IPS DF 6.9 (cell line): ENCODE measurements around the gene TBC1D9.

Experiments used
- DNase-seq: peaks from one replicate; pipeline ENCODE4 v3.0.0-alpha.2; 2013; ENCODE audit warnings: low read depth, low spot score
- H3K27ac ChIP-seq: one replicate; pipeline ENCODE4 v1.5.1; 2013; ENCODE audit warnings: low read length, control low read depth
- H3K27me3 ChIP-seq: 2 replicates; pipeline ENCODE4 v1.6.1; 2013; ENCODE audit warnings: mild to moderate bottlenecking, low read length; ENCODE audit not compliant: control insufficient read depth, insufficient read depth
- H3K36me3 ChIP-seq: 2 replicates; pipeline ENCODE4 v1.6.1; 2013; ENCODE audit warnings: low read length; ENCODE audit not compliant: control insufficient read depth, insufficient read depth
- H3K4me1 ChIP-seq: 2 replicates; pipeline ENCODE4 v1.6.1; 2013; ENCODE audit warnings: low read length; ENCODE audit not compliant: control insufficient read depth, insufficient read depth
- H3K4me3 ChIP-seq: 2 replicates; pipeline ENCODE4 v1.5.1; 2013; ENCODE audit warnings: mild to moderate bottlenecking, low read length
- H3K9me3 ChIP-seq: 2 replicates; pipeline ENCODE4 v1.6.1; 2013; ENCODE audit warnings: low read length, inconsistent platforms; ENCODE audit not compliant: control insufficient read depth, insufficient read depth
- WGBS: extraction: QIAGEN DNeasy Blood & Tissue Kit; methylation state at CpG from one replicate; pipeline ENCODE4 v1.1.7; 2013; ENCODE audit warnings: mixed read lengths, missing lambda C conversion rate; ENCODE audit not compliant: insufficient read length, insufficient coverage; 5-methylcytosine and 5-hydroxymethylcytosine counted together

TBC1D9 gene

GRCh38 chr4:140707325-140707724, 48.9 kb downstream of the TBC1D9 start:
- Histone ChIP-seq H3K27ac (no peak overlapping the region), H3K4me3 (no peak overlapping the region), H3K9me3 (no peaks in the 10 kb centered on the region), H3K4me1 (no peaks in the 10 kb centered on the region), H3K27me3 (no peaks in the 10 kb centered on the region), H3K36me3 (no peaks in the 10 kb centered on the region)
- WGBS: no CpG with 5 or more reads among the region's 1 CpG
- DNase-seq: no peak

- Histone ChIP-seq H3K9me3 (no peaks in the 10 kb centered on the region), H3K27ac (no peak overlapping the region), H3K4me3 (no peak overlapping the region), H3K27me3 (no peaks in the 10 kb centered on the region), H3K36me3 (no peaks in the 10 kb centered on the region), H3K4me1 (no peaks in the 10 kb centered on the region)
- DNase-seq: no peak
- no CpG with 5 or more reads among the region's 1 CpG for WGBS
These were observed 49.5 kb downstream of the TBC1D9 start for GRCh38 chr4:140706665-140707064.

- no peak overlapping the region for H3K27ac ChIP-seq
- no peaks in the 10 kb centered on the region for H3K36me3 ChIP-seq
- WGBS: no CpG with 5 or more reads among the region's 2 CpGs
- H3K4me3 ChIP-seq: no peak overlapping the region
- DNase-seq: no peak
- no peaks in the 10 kb centered on the region for H3K9me3 ChIP-seq
- H3K4me1 ChIP-seq: no peaks in the 10 kb centered on the region
- no peaks in the 10 kb centered on the region for H3K27me3 ChIP-seq
These were observed 49.9 kb downstream of the TBC1D9 start for GRCh38 chr4:140706276-140706625.

DNA sequence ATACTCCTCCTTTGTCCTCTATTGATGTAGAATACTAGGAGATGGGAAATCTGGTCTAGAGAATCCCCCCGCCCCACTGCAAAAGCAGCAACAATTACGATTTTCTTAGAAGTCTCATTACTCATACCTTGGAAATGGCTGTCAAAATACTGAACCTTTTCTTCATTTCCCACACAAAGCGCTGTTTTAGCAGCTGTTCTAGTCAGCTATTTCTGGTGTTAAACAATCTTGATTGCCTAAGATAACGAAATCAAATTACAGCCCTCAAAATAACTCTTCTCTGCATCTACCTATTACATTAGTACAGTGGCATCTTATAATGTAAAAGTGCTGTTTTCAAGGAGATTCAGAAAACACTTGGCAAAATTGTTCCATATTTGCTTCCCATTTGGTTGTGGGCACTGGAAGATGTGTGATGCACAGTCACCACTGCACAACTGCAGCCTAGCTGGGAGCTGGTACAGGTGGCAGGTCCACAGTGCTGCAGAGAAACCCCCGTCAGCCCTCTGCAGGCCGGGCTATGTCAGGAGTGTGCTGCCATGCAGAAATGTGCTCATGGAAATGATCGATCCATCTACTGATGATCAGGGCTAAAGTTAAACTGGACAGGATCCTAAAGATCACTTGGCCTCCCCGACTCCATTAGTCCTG, 50.4 kb downstream of the TBC1D9 start:
- no peak overlapping the region for H3K27ac ChIP-seq
- DNase-seq: no peak
- H3K4me1 ChIP-seq: no peaks in the 10 kb centered on the region
- H3K9me3 ChIP-seq: no peaks in the 10 kb centered on the region
- H3K4me3 ChIP-seq: no peak overlapping the region
- WGBS: no CpG with 5 or more reads among the region's 8 CpGs
- no peaks in the 10 kb centered on the region for H3K36me3 ChIP-seq
- no peaks in the 10 kb centered on the region for H3K27me3 ChIP-seq

DNA sequence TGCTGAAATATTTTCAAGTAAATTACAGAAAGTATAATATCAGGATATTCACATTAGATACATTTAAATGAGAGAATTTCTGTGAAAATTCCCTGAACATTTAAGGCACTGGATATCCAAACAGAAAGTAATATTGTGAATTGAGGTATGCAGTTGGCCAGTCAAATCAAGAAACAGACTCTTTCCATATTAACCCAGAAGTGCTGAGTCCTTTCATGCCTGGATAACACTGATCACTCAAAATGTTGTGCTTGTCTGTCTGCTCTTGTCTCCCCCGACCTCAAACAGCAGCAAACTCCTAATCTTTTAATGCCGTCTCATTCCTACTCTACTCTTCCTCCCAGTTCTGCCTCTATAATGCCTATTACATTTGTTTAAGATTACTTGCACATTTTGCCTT, 51.2 kb downstream of the TBC1D9 start:
- Histone ChIP-seq H3K27ac (no peak overlapping the region), H3K4me3 (no peak overlapping the region), H3K4me1 (no peaks in the 10 kb centered on the region), H3K9me3 (no peaks in the 10 kb centered on the region), H3K27me3 (no peaks in the 10 kb centered on the region), H3K36me3 (no peaks in the 10 kb centered on the region)
- no CpG with 5 or more reads among the region's 2 CpGs for WGBS
- DNase-seq: no peak

DNA sequence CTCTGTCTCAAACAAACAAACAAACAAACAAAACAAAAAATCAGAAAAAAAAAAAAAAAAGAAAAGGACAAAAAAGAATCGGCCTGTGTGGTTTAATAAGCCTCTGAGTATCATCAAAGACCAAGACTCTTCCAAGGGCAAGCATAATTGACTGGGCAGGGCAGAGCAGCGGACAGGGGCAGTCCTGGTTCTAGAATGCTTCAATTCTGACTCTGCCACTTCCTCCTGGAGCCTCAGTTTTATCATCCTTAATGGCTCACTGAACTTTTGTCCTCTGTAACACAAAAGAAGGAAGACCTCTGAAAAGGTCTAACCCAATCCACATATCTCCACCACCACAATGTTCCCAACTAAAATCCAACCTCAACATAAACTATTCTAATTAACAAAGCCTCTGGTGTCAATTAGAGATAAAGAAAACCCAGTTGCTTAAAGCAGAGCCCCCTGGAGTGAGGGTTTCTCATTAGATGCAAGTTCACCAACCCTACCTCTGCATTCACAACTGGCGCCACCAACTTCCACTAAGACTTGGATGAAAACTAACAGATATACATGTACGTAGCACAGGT, 51.7 kb downstream of the TBC1D9 start:
- H3K9me3 ChIP-seq: no peaks in the 10 kb centered on the region
- H3K27ac ChIP-seq: no peak overlapping the region
- no peaks in the 10 kb centered on the region for H3K27me3 ChIP-seq
- H3K4me1 ChIP-seq: no peaks in the 10 kb centered on the region
- WGBS: no CpG with 5 or more reads among the region's 4 CpGs
- H3K36me3 ChIP-seq: no peaks in the 10 kb centered on the region
- no peak overlapping the region for H3K4me3 ChIP-seq
- no peak for DNase-seq

GRCh38 chr4:140703463-140703862, 52.7 kb downstream of the TBC1D9 start:
- no CpG with 5 or more reads among the region's 2 CpGs for WGBS
- no peaks in the 10 kb centered on the region for H3K9me3 ChIP-seq
- H3K36me3 ChIP-seq: no peaks in the 10 kb centered on the region
- no peak overlapping the region for H3K27ac ChIP-seq
- DNase-seq: no peak
- no peaks in the 10 kb centered on the region for H3K27me3 ChIP-seq
- no peak overlapping the region for H3K4me3 ChIP-seq
- H3K4me1 ChIP-seq: no peaks in the 10 kb centered on the region

DNA sequence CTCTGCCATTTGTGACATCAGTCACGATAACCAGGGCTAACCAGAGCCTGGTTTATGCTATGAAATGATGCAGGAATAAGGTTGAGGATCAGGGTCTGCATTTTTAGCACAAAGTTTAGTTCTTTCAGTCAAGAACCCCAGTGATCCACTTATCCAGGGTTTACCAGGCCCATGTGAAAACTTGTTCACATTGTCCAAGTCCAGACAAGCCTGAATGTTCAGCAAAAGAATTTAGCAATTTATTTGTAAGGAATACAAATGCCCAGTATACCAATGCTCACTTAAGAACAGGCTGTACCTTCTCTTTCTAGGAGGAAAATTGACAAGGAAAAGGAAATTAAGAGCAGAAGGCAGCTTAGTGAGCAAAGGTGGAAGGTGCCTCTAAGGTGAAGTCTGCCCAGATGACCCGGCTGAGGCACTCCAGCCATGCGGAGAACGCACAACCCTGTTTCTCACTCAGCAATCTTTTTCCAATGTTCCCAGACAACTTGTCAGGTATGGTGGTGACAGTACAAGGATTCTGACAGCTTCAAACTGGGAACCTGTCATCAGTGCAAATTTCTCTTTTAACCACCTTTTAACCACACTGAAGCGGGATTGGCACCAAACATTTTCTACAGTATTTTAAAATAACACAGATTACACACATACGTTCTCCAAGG, 54.0 kb downstream of the TBC1D9 start:
- Histone ChIP-seq H3K27me3 (no peaks in the 10 kb centered on the region), H3K4me1 (no peaks in the 10 kb centered on the region), H3K4me3 (no peak overlapping the region), H3K27ac (no peak overlapping the region), H3K36me3 (no peaks in the 10 kb centered on the region), H3K9me3 (no peaks in the 10 kb centered on the region)
- no peak for DNase-seq
- WGBS: no CpG with 5 or more reads among the region's 6 CpGs

DNA sequence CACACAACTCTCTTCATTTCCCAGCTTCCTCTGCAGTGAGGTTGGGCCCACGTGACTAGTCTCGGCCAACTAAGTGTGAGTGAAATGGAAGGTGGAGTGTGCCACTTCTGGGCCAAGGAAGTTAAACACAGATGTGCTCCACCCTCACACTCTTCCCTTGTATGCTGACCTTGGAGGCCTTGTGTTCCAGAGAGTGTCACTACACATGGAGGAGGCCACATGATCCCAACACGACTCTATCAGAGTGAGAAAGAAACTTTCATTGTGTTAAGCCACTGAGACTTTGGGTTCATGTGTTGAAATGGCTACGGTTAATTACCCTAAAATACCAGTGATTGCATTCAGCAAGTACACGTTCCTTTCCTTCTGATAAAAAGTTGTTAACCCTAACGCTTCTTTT, 55.1 kb downstream of the TBC1D9 start:
- no peaks in the 10 kb centered on the region for H3K9me3 ChIP-seq
- DNase-seq: no peak
- no peaks in the 10 kb centered on the region for H3K4me1 ChIP-seq
- no CpG with 5 or more reads among the region's 6 CpGs for WGBS
- H3K27ac ChIP-seq: no peak overlapping the region
- no peaks in the 10 kb centered on the region for H3K36me3 ChIP-seq
- no peaks in the 10 kb centered on the region for H3K27me3 ChIP-seq
- no peak overlapping the region for H3K4me3 ChIP-seq

DNA sequence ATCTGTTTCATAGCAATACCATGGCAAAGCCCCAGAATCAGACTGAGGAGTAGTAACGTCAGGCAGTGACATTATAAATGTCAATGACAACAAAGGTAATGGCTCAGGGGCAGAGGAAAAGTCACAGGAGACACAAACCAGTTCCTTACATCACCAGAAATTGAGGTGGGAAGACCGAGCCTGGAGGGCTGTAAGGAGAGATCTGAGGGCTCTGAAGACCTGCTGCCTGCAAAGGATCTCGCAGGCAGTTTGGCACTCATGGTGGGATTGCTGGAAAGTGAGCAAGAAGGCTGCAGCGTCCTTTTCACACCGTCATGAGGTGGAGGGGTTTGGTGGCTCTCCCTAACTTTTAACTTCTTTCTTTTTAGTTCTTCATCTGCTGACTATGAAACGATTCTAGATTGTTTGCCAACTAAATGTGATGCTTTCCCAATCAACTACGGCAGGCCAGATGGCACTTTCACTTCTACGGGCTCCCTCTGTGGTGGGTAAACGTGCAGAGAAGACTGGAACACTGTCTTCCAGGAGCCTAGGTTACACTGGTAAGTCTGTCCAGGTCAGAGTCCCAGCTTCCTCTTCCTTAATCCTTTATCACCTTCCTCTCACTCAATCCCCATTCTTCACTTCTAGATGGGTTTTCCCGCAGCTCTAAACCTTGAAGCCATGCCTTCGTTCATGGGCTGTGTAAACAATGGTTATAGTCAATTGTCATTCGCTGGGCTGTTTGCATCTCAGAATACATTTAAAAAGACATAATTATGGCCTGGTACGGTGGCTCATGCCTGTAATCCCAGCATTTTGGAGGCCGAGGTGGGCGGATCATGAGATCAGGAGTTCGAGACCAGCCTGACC, 58.2 kb downstream of the TBC1D9 start:
- Histone ChIP-seq H3K27me3 (peaks cover 2% of the 10 kb centered on the region; the same call in 1 of the 2 replicates), H3K36me3 (no peaks in the 10 kb centered on the region), H3K4me3 (no peak overlapping the region), H3K9me3 (no peaks in the 10 kb centered on the region), H3K4me1 (no peaks in the 10 kb centered on the region), H3K27ac (no peak overlapping the region)
- no CpG with 5 or more reads among the region's 16 CpGs for WGBS
- DNase-seq: no peak
